Urinary bladder (tissue), 4 donors: ENCODE measurements around the gene OR6B2. TPM values are rescaled to one million over a fixed set of nuclear protein-coding genes. Genes with fewer than 3 reads are reported as not detected.

Experiments used
- DNase-seq: peaks from one replicate; pipeline ENCODE4 v3.0.0-alpha.2; 2015; ENCODE audit errors: extremely low spot score
- H3K27ac ChIP-seq: one replicate; pipeline ENCODE4 v1.5.1; 2013; ENCODE audit warnings: low read depth, mild to moderate bottlenecking, moderate library complexity
- H3K36me3 ChIP-seq: one replicate; pipeline ENCODE4 v1.6.1; 2013; ENCODE audit warnings: mild to moderate bottlenecking, moderate library complexity; ENCODE audit not compliant: insufficient read depth
- H3K4me1 ChIP-seq: one replicate; pipeline ENCODE4 v1.6.1; 2013; ENCODE audit warnings: mild to moderate bottlenecking, moderate library complexity; ENCODE audit not compliant: insufficient read depth
- H3K4me3 ChIP-seq: one replicate; pipeline ENCODE4 v1.5.1; 2013; ENCODE audit warnings: low read depth, low read length
- WGBS: extraction: QIAGEN DNeasy Blood & Tissue Kit; methylation state at CpG from one replicate; pipeline ENCODE4 v1.1.7; 2013; 5-methylcytosine and 5-hydroxymethylcytosine counted together
- polyA plus RNA-seq: library from polyadenylated mRNA; stranded (reverse); fragments of 200-250 nt; gene quantifications from one replicate; pipeline ENCODE4 v1.2.3, GENCODE V29; 2013
- total RNA-seq: library from RNA; depleted of rRNA; stranded (reverse); fragments of >200 nt; gene quantifications from one replicate; pipeline ENCODE4 v1.2.3, GENCODE V29; 2014
- donor health status: healthy with polysubstance abuse.
- donor health status: healthy.

Gene OR6B2
- total and polyA plus RNA-seq, 2 donors, result not detected

DNA sequence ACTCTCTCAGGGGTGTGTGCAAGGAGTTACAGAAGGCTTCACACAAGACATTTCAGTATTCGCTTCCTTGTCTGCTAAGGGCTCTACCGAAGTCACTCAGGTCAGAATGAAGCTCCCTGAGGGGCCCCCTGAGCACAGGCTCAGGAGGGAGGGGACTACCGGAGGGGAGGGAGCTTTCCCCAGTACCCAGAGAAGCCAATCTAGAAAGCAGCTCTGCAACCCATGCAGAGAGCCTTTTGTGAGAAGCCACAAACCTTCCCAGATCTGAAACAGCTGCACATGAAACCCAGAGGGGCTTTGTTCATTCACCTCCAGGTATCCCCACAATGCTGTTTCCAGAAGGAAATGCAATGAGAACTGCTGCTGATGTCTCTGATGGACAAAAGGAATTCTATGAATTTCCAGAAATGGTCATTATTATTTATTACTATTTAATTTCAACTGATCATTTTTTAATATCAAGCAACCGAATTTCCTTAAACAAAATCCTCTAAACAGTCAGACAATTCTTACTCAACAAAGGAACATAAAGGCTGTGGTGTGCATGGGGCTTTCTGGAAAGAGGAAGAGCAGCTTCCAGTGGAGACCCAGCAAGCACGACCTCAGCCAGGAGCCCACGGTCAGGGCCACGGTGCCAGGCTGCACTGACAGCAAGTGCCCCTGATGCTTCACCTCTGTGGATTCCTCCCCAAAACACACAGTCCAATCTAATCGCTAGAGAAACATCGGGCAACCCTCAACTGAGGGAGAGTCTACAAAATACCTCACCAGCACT is 47.0 kb downstream of the OR6B2 start:
- WGBS, result 87% methylated on average over 9 of the region's 9 CpGs
- DNase-seq, result no peak

More for the DNA sequence above, 47.0 kb downstream of the OR6B2 start:
- Histone ChIP-seq H3K36me3 (peaks cover 2% of the 10 kb centered on the region), H3K27ac (no peak overlapping the region), H3K4me1 (no peaks in the 10 kb centered on the region), H3K4me3 (no peak overlapping the region)

Other genes starting within 250 kb of the OR6B2 start
- 71.3 TPM for gene NDUFA10, start 5.1 kb downstream of the OR6B2 start, total RNA-seq
- gene NDUFA10, start 5.1 kb downstream of the OR6B2 start, polyA plus RNA-seq, result 89.7 TPM
- not detected for gene OR6B3, start 23.1 kb upstream of the OR6B2 start, total RNA-seq
- not detected for gene OR6B3, start 23.1 kb upstream of the OR6B2 start, polyA plus RNA-seq
- 53.5 TPM for gene COPS9, start 105.9 kb upstream of the OR6B2 start, total RNA-seq
- gene COPS9, start 105.9 kb upstream of the OR6B2 start, polyA plus RNA-seq, result 217 TPM
- gene OTOS, start 110.2 kb upstream of the OR6B2 start, total RNA-seq, result not detected
- gene OTOS, start 110.2 kb upstream of the OR6B2 start, polyA plus RNA-seq, result not detected